Measurements from ENCODE around the gene SENP7.
"Not testable (repeated sequence)": the region's sequence is repeated elsewhere in the genome, so short reads cannot be mapped to it uniquely, and the experiment has no call there.

SENP7 gene

DNA sequence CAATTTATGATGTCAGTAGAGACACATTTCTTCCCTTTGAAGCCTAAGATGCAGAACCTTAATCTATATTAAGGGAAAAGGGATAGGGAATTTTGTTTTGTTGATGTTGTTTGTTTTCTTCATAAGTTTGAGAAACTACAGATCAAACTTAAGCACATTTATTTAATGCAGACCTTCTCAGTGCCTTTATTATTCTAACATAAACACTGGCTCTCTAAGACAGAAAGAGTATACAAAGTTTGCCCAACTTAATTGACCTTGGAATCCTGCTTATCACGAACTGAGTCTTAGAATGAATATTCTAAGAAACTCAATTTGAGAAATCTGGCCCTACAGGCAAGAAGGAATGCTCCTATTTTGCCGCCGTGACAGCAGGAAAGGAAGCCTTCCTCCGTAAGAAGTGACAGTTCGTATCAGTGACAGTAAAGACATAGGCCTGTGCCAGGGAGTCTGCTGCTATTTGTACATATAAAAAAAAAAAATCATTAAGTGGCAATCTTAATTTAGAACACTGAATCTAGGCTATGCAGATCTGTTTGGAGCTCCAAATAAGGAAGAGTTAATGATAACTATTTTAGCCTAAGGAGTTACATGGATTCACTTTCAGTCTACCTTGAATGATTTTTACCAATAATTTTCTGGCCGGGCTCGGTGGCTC, 183.9 kb downstream of the SENP7 start:
- DNase-seq (ENCODE audit: low spot score): no peak

DNA sequence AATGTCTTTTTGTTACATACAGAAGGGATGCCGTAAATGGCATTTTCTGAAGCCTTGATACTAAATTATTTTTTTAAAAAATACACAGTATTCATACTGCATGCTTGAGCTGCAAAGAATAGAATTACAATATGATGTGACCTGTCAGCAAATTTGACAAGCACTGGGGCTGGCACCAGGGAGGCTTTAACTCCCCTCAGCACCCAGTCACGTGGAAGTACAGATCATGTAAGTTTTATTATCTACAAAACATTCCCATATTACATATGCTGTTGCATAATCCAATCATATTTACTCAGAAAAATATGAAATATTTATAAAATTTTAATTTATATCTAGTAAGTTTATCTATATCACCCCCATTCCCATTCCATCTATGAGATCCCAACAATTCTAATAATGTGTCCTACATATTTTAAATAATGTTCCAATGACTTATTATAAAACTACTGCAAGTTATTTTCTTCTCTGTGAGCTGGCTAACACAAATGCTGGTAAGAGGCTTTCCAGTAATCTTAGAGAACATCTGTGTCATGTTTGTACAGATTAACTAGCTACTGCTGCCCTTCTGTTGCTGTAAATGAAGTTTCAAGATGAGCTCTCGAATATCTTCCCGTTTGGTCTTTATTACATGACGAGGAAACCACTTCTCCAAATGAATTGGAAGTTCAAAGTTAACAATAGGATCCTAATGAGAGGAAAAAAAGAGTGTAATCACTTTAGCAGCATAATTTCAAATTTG, 187.4 kb downstream of the SENP7 start:
- DNase-seq (ENCODE audit: low spot score): no peak

DNA sequence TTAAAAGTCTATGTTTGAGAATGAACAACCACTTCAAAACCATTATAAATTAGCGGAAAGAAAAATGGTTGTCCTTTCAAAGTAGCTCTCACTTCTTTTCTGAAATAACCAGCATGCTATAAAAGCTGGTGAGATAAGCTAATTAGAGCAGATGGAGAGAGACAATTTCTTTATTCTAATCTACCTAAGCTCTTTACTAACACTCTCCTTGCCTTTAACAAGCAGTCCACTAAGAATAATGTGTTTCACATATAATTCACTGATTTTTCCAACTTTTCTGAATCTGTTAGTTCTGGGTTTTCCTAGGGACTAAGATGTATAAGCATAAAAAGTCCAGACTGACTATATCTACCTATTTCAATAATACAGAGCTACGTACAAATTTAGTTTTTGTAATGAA, 192.5 kb downstream of the SENP7 start, which contains the start of gene IMPG2:
TSS of gene IMPG2 (minus strand) at position 101 of the 400 bp plus-strand sequence. CDS start 203 bp downstream, outside the sequence.
- DNase-seq (ENCODE audit: low spot score): no peak

- DNase-seq (ENCODE audit: low spot score): no peak
Observed at GRCh38 chr3:101319531-101319930, 193.5 kb downstream of the SENP7 start.

DNA sequence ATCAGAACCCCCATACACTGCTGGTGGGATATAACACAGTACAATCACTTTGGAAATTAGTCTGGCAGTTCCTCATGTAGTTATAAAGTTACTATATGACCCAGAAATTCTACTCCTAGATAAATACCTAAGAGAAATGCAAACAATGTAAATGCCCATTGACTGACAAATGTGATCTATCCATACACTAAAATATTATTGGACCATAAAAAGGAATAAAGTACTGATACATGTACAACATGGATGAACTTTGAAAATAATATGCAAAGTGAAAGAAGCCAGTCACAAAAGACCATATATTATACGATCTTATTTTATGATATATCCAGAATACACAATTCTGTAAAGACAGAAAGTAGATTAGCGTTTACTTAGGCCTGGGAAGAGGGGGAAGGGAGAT, 200.5 kb downstream of the SENP7 start:
- DNase-seq (ENCODE audit: low spot score): no peak

- DNase-seq (ENCODE audit: low spot score): no peak
Observed at GRCh38 chr3:101311676-101312075, 201.3 kb downstream of the SENP7 start.

DNA sequence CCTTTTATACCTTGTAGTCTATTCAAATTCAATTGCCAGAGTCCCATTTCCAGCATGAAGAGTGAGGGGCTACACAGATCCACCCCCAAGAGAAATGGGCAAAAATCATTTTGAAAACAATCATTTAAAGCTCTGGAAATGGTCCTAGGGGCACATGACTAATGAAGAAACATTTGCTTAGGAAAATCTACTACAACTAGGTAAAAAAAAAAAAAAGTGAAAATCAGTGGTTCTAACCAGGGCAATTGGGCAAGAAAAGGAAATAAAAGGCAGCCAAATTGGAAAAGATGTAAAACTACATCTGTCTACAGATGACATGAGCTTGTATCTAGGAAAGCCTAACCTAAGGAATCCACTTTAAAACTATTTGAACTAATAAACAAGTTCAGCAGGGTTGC, 202.0 kb downstream of the SENP7 start:
- no peak for DNase-seq (ENCODE audit: low spot score)

- DNase-seq (ENCODE audit: low spot score): not testable (repeated sequence)
Observed at GRCh38 chr3:101308147-101308772, 204.8 kb downstream of the SENP7 start.

DNA sequence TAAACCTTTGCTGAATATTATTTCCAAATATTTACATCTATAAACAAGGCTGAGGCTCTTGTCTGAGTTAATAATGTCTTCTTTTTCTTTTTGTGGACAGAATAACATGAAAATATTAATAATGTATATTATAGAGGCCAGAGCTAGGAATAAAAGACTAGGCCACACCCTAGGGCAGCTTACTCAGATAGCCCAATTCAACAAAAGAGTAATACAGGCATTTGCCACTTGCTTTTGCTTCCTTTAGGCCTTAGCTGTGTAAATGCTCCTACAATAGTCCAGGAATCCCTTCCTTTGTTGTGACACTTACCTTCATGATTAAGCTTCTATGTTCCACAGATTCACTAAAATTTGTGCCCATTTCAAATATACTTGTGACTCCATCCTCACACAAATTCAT, 209.2 kb downstream of the SENP7 start:
- DNase-seq (ENCODE audit: low spot score): no peak

DNA sequence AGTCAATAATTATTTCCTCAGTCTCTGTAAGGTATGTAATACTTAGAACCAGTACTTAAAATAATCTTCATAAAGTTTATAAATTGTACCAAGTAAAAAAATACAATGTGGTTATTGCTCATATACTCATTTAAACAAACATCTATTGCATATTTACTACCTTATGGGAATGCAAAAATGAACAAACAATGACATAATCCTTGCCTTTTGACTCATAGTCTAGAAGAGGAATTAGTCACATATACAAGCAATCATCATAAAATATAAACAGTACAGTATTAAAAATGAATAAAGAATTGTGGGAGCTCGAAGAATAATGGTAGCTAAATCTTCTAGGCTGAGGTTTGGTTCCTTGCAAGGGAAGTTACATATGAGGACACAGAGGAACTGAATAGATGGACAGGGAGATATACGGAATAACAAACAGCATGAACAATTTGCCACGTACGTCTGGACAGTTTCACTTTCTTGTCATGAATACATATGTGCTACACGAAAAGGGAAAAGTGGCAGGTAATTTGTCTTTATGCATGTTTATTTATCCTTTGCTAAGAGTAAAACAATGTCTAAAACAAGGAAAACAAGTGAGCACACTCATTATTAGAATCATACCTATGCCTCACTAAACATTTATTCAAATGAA, 209.8 kb downstream of the SENP7 start:
- DNase-seq (ENCODE audit: low spot score): no peak

DNA sequence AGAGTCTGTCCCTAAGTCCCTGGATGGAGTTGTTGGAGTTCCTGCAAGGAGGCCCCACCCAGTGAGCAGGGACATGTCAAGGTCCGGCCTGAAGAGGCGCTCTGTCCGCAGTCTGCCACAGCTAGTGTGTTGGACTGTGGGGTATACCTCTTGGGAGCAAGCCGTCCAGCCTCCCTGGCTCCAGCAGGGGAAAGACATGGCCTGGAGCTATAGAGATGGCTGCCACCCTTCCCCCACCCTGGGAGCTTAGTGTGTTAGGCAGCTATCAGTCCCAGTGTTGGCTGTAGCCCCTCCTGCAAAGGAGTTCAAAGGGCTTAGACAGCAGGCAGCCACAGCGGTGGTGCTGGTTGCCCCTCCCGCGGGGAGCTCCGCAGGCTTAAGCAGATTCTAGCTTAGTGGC, 212.9 kb downstream of the SENP7 start:
- DNase-seq (ENCODE audit: low spot score): no peak

- DNase-seq (ENCODE audit: low spot score): no peak
Observed at GRCh38 chr3:101292027-101292426, 221.0 kb downstream of the SENP7 start.

GRCh38 chr3:101288294-101288693, 224.7 kb downstream of the SENP7 start:
- DNase-seq (ENCODE audit: low spot score): no peak

GRCh38 chr3:101284757-101285156, 228.3 kb downstream of the SENP7 start:
- DNase-seq (ENCODE audit: low spot score): no peak

DNA sequence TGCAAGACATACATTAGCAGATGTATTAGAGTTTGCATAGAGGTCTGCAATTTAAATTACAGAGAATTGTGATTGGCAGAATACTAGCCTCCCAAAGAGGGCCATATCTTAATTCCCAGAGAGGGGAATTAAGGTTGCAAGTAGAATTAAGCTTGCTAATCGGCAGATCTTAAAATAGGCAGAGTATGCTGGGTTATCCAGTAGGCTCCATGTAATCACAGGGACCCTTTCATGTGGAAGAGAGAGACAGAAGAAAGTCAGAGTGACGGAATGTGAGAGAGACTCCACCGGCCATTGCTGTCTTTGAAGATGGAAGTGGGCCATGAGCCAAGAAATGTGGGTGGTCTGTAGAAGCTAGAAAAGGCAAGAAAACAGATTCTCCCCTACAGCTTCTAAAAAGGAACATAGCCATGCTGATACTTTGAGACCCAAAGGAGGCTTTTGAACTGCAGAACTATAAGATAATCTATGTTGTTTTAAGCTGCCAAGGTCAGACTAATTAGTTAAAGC, 231.4 kb downstream of the SENP7 start:
- no peak for DNase-seq (ENCODE audit: low spot score)

- DNase-seq (ENCODE audit: low spot score): no peak
Observed at GRCh38 chr3:101279765-101280385, 233.1 kb downstream of the SENP7 start.

DNA sequence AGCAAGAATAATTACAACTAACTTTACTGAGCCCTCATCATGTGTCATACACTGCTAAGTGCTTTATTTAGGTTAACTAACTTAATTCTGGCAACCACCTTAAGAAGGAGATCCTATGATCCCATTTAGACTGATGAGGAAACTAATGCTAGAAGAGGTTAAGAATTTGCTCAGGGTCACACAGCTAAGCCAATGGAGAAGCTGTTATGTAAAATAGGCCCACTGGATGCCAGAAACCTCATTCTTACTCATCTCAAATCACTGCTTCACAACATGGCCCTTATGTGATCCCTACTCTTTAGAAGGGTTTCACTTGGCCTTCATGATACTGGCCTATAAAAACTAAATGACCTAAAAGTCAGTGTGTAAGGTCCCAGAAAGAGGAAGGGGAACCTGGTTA, 233.8 kb downstream of the SENP7 start:
- no peak for DNase-seq (ENCODE audit: low spot score)

DNA sequence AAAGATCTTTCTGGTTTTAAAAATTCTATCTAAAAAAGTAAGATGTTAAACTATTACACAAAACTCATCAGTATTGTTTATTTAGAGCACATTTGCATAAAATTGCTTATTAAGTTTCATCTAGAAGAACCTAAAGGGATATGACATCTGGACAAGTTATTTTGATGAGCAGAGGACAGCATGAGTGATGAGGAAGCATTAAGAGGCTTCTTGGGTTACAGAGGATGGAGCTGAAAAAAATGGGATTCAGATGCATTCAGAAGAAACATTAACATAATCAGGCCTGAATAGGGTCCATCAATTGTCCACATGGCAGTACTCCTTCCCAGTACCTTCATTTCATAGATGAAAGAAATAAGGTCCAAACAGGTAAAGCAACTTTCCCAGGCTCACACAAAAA, 234.3 kb downstream of the SENP7 start:
- no peak for DNase-seq (ENCODE audit: low spot score)
